Liver (tissue), 9 donors: ENCODE results near the gene TBC1D10A. TPM values are rescaled to one million over a fixed set of nuclear protein-coding genes. Genes with fewer than 3 reads are reported as not detected.

Source experiments
- DNase-seq: peaks from one replicate; pipeline ENCODE4 v3.0.0-alpha.2; 2017; ENCODE audit warnings: low spot score
- H3K27ac ChIP-seq, 2 donors: one replicate each; pipeline ENCODE4 v1.7.0; 2013; ENCODE audit warnings: inconsistent platforms in 2 of 2, low read length in 2 of 2, control low read depth in 1 of 2, low read depth in 1 of 2, mild to moderate bottlenecking in 1 of 2
- H3K27me3 ChIP-seq, 4 donors: one replicate each; pipeline versions ENCODE4 v1.6.1 to v1.7.0; 2013; ENCODE audit warnings: low read length in 3 of 4, inconsistent platforms in 1 of 4, mild to moderate bottlenecking in 1 of 4, moderate library complexity in 1 of 4; ENCODE audit not compliant: control insufficient read depth in 4 of 4, insufficient read depth in 4 of 4
- H3K36me3 ChIP-seq, 4 donors: one replicate each; pipeline versions ENCODE4 v1.6.1 to v1.7.0; 2013; ENCODE audit warnings: low read length in 3 of 4, mild to moderate bottlenecking in 3 of 4, low read depth in 1 of 4, moderate library complexity in 1 of 4; ENCODE audit not compliant: control insufficient read depth in 4 of 4, insufficient read depth in 3 of 4
- H3K4me1 ChIP-seq, 4 donors: one replicate each; pipeline versions ENCODE4 v1.6.1 to v1.7.0; 2013; ENCODE audit warnings: low read length in 3 of 4, mild to moderate bottlenecking in 3 of 4, moderate library complexity in 1 of 4; ENCODE audit not compliant: control insufficient read depth in 4 of 4, insufficient read depth in 4 of 4
- H3K4me3 ChIP-seq, 3 donors: one replicate each; pipeline versions ENCODE4 v1.6.1 to v1.7.0; 2013; ENCODE audit warnings: low read length in 3 of 3, control low read depth in 1 of 3, low read depth in 1 of 3, mild to moderate bottlenecking in 1 of 3
- H3K9ac ChIP-seq, 2 donors: one replicate each; pipeline ENCODE4 v1.7.0; 2013; ENCODE audit warnings: low read length in 2 of 2, mild to moderate bottlenecking in 2 of 2, moderate library complexity in 2 of 2, control low read depth in 1 of 2, low read depth in 1 of 2
- H3K9me3 ChIP-seq, 4 donors: one replicate each; pipeline versions ENCODE4 v1.6.1 to v1.7.0; 2013; ENCODE audit warnings: low read length in 3 of 4; ENCODE audit not compliant: control insufficient read depth in 4 of 4
- CTCF ChIP-seq: fragments of 150-350 bp; IDR thresholded peaks from 2 replicates; pipeline ENCODE4 v1.5.1; 2017; ENCODE audit warnings: improper control_type of control experiment, low read depth, low read length; ENCODE audit not compliant: missing input control
- EGR1 ChIP-seq, 2 donors: IDR thresholded peaks; 2 replicates each; pipeline ENCODE4 v1.6.1; 2016 to 2018; ENCODE audit warnings: antibody characterized with exemption in 2 of 2, low read depth in 2 of 2
- FOXA2 ChIP-seq: IDR thresholded peaks from 2 replicates; pipeline ENCODE4 v1.6.1; 2016; ENCODE audit warnings: antibody characterized with exemption
- HNF4A ChIP-seq, 2 donors: conservative IDR thresholded peaks; 2 replicates each; pipeline ENCODE4 v1.6.1; 2016; ENCODE audit warnings: antibody characterized with exemption in 2 of 2, mild to moderate bottlenecking in 2 of 2
- HNF4G ChIP-seq: IDR thresholded peaks from 2 replicates; pipeline ENCODE4 v1.6.1; 2016; ENCODE audit warnings: antibody characterized with exemption
- JUND ChIP-seq, 2 donors: IDR thresholded peaks; 2 replicates each; pipeline ENCODE4 v1.6.1; 2016; ENCODE audit warnings: antibody characterized with exemption in 2 of 2
- RAD21 ChIP-seq, 2 donors: IDR thresholded peaks; 2 replicates each; pipeline ENCODE4 v1.6.1; 2016; ENCODE audit warnings: antibody characterized with exemption in 2 of 2, mild to moderate bottlenecking in 2 of 2
- REST ChIP-seq: IDR thresholded peaks from 2 replicates; pipeline ENCODE4 v1.6.1; 2016; ENCODE audit warnings: antibody characterized with exemption, mild to moderate bottlenecking
- RXRA ChIP-seq, 2 donors: IDR thresholded peaks; 2 replicates each; pipeline ENCODE4 v1.6.1; 2017 to 2018; ENCODE audit warnings: antibody characterized with exemption in 2 of 2, mild to moderate bottlenecking in 1 of 2
- SP1 ChIP-seq: IDR thresholded peaks from 2 replicates; pipeline ENCODE4 v1.6.1; 2018; ENCODE audit warnings: antibody characterized with exemption, mild to moderate bottlenecking
- WGBS: extraction: QIAGEN DNeasy Blood & Tissue Kit; methylation state at CpG from one replicate; pipeline ENCODE4 v1.1.7; 2013; 5-methylcytosine and 5-hydroxymethylcytosine counted together
- polyA plus RNA-seq, 2 donors: library from polyadenylated mRNA; stranded (reverse) in 1 of 2; unstranded in 1 of 2; fragments of 200-250 nt in 1 of 2; fragments of >200 nt in 1 of 2; fragmentation: Nextera tagmentation in 1 of 2; extraction: Ambion mirVana in 1 of 2; gene quantifications; one replicate each; pipeline versions ENCODE4 v1.2.1 to v1.2.3, GENCODE V29; 2013 to 2015
- total RNA-seq, 2 donors: library from RNA; depleted of rRNA; stranded (reverse); fragments of >200 nt; gene quantifications; one replicate each; pipeline ENCODE4 v1.2.3, GENCODE V29; 2014
- TF ChIP-seq, protein P1 (sequence below): IDR thresholded peaks from 2 replicates; pipeline ENCODE4 v1.6.1; 2016; ENCODE audit warnings: antibody characterized with exemption
- TF ChIP-seq, protein P2 (sequence below): IDR thresholded peaks from 2 replicates; pipeline ENCODE4 v1.6.1; 2016; ENCODE audit warnings: antibody characterized with exemption
- donor health status: healthy.
- donor health status: healthy.
- donor health status: healthy.
- donor health status: healthy.
- donor health status: healthy.

The TBC1D10A gene
- total and polyA plus RNA-seq, 4 donors = 3.6 to 9.2 (median 8.2) TPM

DNA sequence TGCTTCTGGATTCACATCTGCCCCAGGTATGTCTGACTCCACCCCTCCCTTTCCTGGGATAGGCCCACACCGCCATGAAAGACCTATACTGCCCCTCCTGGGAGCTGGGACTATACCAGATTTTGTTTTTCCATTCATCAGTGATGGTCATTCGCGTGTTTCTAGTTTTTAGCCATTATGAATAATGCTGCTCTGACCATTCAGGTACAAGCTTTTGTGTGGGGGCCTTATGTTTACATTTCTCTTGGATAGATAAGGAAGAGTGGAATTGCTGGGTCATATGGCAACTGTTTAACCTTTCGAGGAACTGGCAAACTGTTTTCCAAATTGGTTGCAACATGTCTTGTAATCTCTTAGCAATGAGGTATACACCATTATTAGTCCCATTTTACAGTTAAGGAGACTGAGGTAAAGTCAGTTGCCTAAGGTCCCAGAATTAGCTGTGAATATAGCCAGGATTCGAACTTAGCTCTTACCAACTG, 1.2 kb upstream of the TBC1D10A start:
- no peak for DNase-seq
- no peaks in the 10 kb centered on the region for H3K27me3 ChIP-seq

DNA sequence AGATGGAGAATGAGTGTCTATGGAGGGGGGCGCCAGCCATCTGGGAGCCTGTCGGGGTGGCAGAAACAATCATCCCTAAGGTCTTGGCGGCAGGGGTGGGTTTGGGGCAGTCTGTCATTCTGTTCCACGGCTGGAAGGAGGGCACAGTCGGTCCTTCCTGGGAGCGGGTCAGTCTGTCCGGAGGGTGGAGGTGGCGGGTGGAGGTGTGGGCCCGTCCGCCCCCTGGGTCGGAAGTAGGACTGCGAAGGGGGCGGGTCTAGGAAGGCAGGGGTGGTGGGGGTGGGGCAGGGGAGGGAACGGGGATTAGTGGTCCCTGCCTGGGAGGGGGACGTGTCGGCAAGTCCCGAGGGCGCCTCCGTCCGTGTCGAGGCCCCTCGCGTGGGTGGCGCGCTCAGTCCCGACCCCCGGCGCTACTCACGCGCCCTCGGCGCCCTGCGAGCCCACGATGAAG, 461 bp downstream of the TBC1D10A start:
- Histone ChIP-seq H3K9me3 (no peaks in the 10 kb centered on the region), H3K9ac (peak overlapping the region; percentile 3 to 44), H3K4me1 (peaks cover 4 to 35% (median 30%) of the 10 kb centered on the region in 4 donors), H3K4me3 (peak overlapping the region; percentile 80 to 94 (median 91)), H3K36me3 (peaks cover 0 to 5% (median under 1%) of the 10 kb centered on the region in 4 donors), H3K27ac (peak overlapping the region; percentile 60 to 79), H3K27me3 (no peaks in the 10 kb centered on the region)
- peak; percentile 53 for DNase-seq
- TF ChIP-seq, protein P1, sequence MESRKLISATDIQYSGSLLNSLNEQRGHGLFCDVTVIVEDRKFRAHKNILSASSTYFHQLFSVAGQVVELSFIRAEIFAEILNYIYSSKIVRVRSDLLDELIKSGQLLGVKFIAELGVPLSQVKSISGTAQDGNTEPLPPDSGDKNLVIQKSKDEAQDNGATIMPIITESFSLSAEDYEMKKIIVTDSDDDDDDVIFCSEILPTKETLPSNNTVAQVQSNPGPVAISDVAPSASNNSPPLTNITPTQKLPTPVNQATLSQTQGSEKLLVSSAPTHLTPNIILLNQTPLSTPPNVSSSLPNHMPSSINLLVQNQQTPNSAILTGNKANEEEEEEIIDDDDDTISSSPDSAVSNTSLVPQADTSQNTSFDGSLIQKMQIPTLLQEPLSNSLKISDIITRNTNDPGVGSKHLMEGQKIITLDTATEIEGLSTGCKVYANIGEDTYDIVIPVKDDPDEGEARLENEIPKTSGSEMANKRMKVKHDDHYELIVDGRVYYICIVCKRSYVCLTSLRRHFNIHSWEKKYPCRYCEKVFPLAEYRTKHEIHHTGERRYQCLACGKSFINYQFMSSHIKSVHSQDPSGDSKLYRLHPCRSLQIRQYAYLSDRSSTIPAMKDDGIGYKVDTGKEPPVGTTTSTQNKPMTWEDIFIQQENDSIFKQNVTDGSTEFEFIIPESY = no peak
- TF ChIP-seq HNF4G = no peak
- no peak for TF ChIP-seq FOXA2
- 1% methylated on average over 34 of the region's 34 CpGs for WGBS

More for the DNA sequence above, 1.2 kb upstream of the TBC1D10A start:
- Histone ChIP-seq H3K9me3 (no peaks in the 10 kb centered on the region), H3K9ac (no peak overlapping the region), H3K36me3 (peaks cover 1 to 10% (median 2%) of the 10 kb centered on the region in 4 donors), H3K27ac (no peak overlapping the region), H3K4me3 (no peak overlapping the region), H3K4me1 (peaks cover 4 to 35% (median 30%) of the 10 kb centered on the region in 4 donors)
- 67% methylated on average over 5 of the region's 5 CpGs for WGBS
- TF ChIP-seq RAD21 (IDR thresholded peaks at IDR 0.05) = peak; percentile 61 to 69
- TF ChIP-seq FOXA2 = no peak
- peak in 1 of 2 donors; percentile 18 for TF ChIP-seq RXRA (IDR thresholded peaks at IDR 0.05)
- peak; percentile 17 for TF ChIP-seq CTCF

- WGBS = 46% methylated on average over 14 of the region's 14 CpGs
- no peak for TF ChIP-seq HNF4G
- TF ChIP-seq RXRA (IDR thresholded peaks at IDR 0.05) = no peak
- no peak for TF ChIP-seq CTCF
- TF ChIP-seq HNF4A (conservative IDR thresholded peaks at IDR 0.05) = no peak
- no peak for TF ChIP-seq FOXA2
- TF ChIP-seq SP1 = no peak
- TF ChIP-seq, protein P1 = no peak
- no peak for TF ChIP-seq JUND (IDR thresholded peaks at IDR 0.05)
- TF ChIP-seq EGR1 (IDR thresholded peaks at IDR 0.05; ENCODE audit: low read depth in 2 of 2) = no peak
- no peak for TF ChIP-seq REST
- TF ChIP-seq, protein P2, sequence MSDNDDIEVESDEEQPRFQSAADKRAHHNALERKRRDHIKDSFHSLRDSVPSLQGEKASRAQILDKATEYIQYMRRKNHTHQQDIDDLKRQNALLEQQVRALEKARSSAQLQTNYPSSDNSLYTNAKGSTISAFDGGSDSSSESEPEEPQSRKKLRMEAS = no peak
- Histone ChIP-seq H3K4me1 (peaks cover 4 to 40% (median 30%) of the 10 kb centered on the region in 4 donors), H3K9me3 (no peaks in the 10 kb centered on the region), H3K4me3 (peak overlapping the region; percentile 67 to 91 (median 80)), H3K27me3 (no peaks in the 10 kb centered on the region), H3K9ac (peak overlapping the region in 1 of 2 donors; percentile 3), H3K27ac (peak overlapping the region; percentile 3 to 28), H3K36me3 (peaks cover 0 to 3% (median 0%) of the 10 kb centered on the region in 4 donors)
- no peak for DNase-seq
Measured at GRCh38 chr22:30325724-30326254, 952 bp downstream of the TBC1D10A start.
